Common myeloid progenitor, CD34-positive (primary cell): ENCODE data around the gene SMARCE1.

Experiments used
- CTCF ChIA-PET: fragments of 350-600 bp; sonication (Branson Sonifier 250); formaldehyde crosslinking; loops from one replicate; lab custom pipeline; 2021; ENCODE audit warnings: antibody characterized with exemption; lab: Charles Lee
- POLR2A ChIA-PET: fragments of 350-600 bp; sonication (Branson Sonifier 250); formaldehyde crosslinking; loops from one replicate; lab custom pipeline; 2021; ENCODE audit warnings: antibody characterized with exemption; lab: Charles Lee
- DNase-seq, 3 donors: peaks; one replicate each; pipeline versions ENCODE4 v3.0.0 to v3.0.0-alpha.2; 2013
- H3K27ac ChIP-seq, 2 experiments: 1 replicate in 1 of 2; 2 replicates in 1 of 2; pipeline ENCODE4 v1.7.0; 2013; ENCODE audit warnings: inconsistent platforms in 2 of 2, low read length in 2 of 2, mild to moderate bottlenecking in 2 of 2, low read depth in 1 of 2, moderate library complexity in 1 of 2; ENCODE audit not compliant: severe bottlenecking in 2 of 2, insufficient read depth in 1 of 2, poor library complexity in 1 of 2
- H3K27me3 ChIP-seq, 5 experiments: replicated peaks in 2 of 5; 1 replicate in 3 of 5; 2 replicates in 2 of 5; pipeline versions ENCODE4 v1.6.1 to v1.7.0; 2013; ENCODE audit warnings: low read length in 4 of 5, mild to moderate bottlenecking in 2 of 5, moderate library complexity in 2 of 5, inconsistent platforms in 1 of 5; ENCODE audit not compliant: insufficient read depth in 5 of 5, control insufficient read depth in 4 of 5
- H3K36me3 ChIP-seq, 4 experiments: 1 replicate in 2 of 4; 2 replicates in 2 of 4; pipeline versions ENCODE4 v1.6.1 to v1.7.0; 2013; ENCODE audit warnings: low read length in 3 of 4, control low read depth in 1 of 4, mild to moderate bottlenecking in 1 of 4; ENCODE audit not compliant: control insufficient read depth in 4 of 4, insufficient read depth in 4 of 4
- H3K4me1 ChIP-seq, 4 experiments: 1 replicate in 3 of 4; 2 replicates in 1 of 4; pipeline versions ENCODE4 v1.6.1 to v1.7.1; 2013; ENCODE audit warnings: low read length in 3 of 4, mild to moderate bottlenecking in 3 of 4, control low read depth in 1 of 4, inconsistent platforms in 1 of 4, moderate library complexity in 1 of 4; ENCODE audit not compliant: control insufficient read depth in 4 of 4, insufficient read depth in 4 of 4; ENCODE audit errors: control extremely low read depth in 1 of 4
- H3K4me3 ChIP-seq, 7 experiments: 1 replicate in 4 of 7; 2 replicates in 3 of 7; pipeline versions ENCODE4 v1.5.1 to v1.7.0; 2013; ENCODE audit warnings: mild to moderate bottlenecking in 7 of 7, low read length in 6 of 7, moderate library complexity in 6 of 7, inconsistent platforms in 2 of 7, low read depth in 2 of 7, control low read depth in 1 of 7; ENCODE audit not compliant: insufficient read depth in 4 of 7, control insufficient read depth in 1 of 7; ENCODE audit errors: extremely low read depth in 1 of 7
- H3K9me3 ChIP-seq, 5 experiments: 1 replicate in 4 of 5; 2 replicates in 1 of 5; pipeline versions ENCODE4 v1.6.1 to v1.7.1; 2013; ENCODE audit warnings: low read length in 4 of 5, mild to moderate bottlenecking in 2 of 5, inconsistent platforms in 1 of 5, low read depth in 1 of 5, moderate library complexity in 1 of 5; ENCODE audit not compliant: control insufficient read depth in 4 of 5, insufficient read depth in 2 of 5; ENCODE audit errors: control extremely low read depth in 1 of 5
- WGBS: methylation state at CpG from one replicate; pipeline ENCODE4 v1.1.5; 2013; ENCODE audit not compliant: insufficient coverage; 5-methylcytosine and 5-hydroxymethylcytosine counted together

Gene SMARCE1

DNA sequence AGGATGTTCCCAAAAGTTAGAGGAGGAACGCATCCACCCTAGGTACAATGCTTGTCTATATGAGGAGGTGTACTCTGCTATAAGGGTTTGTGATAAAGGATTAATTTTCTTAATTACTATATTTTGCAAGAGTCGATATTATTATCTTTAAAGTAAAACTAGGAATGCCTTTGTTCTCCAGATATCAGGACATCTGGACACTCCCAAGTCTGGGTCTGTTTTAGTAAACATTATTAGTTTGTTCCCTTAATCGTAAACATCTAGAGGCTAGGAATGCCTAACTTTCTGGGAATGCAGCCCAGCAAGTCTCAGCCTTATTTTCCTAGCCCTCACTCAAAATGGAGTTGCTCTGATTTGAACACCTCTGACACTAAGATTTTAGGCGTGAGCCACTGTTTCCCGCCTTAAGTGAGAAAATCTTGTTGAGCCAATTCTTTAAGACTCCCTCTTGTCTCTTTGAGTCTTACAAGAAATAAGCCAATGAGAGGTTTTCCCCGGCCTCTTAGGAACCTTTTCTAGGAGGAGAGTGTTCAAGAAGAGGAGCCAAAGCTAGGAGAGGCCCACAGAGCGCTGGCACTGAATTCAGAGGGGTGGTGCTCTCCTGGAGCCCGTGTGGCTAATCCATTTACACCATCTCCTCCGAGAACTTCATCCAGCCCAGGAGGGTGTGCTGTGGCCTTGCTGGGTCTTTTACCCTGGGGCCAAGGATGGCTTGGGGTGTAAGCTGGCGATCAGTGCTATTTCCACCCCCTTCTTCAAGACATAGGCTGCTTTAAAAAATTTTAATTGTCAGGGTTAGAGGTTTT is 40.9 kb downstream of the SMARCE1 start:
- Histone ChIP-seq H3K9me3 (no peaks in the 10 kb centered on the region), H3K27ac (no peak overlapping the region), H3K27me3 (no peaks in the 10 kb centered on the region), H3K36me3 (no peaks in the 10 kb centered on the region), H3K4me1 (peaks cover 0 to 3% (median under 1%) of the 10 kb centered on the region in 4 experiments), H3K4me3 (no peak overlapping the region)
- no peak for DNase-seq
- WGBS: 96% methylated on average over 9 of the region's 10 CpGs
- ChIA-PET CTCF (interaction anchor here (2.2 to 3.1 kb wide), 2 partner anchors 8 to 13 kb away, joined by 7 to 19 read pairs; no protein-coding TSS in a partner anchor), POLR2A (no interaction called here)

DNA sequence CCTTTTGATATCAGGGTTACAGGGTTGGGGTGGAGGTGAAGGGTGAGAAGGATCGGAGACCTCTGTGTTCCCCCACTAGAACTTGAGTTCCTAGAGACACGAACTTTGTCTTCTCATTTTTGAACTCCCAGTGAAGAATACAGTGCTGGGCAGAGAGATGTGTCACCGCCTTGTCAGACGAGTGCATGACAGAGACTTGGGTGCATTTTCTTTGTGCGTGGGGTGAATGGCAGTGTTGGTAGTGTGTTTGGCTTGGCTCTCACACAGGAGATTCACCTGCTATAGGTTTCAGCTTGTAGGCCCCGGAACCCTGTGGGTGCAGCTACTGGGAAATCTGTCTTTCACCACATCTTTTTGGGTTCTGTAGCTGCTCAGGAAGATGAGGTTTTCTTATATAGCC is 42.3 kb downstream of the SMARCE1 start:
- CTCF ChIA-PET: interaction anchor here (3.1 kb wide), 1 partner anchor 10 kb away, joined by 19 read pairs; no protein-coding TSS in a partner anchor
- no peaks in the 10 kb centered on the region for H3K9me3 ChIP-seq
- no peaks in the 10 kb centered on the region for H3K27me3 ChIP-seq
- peaks cover 0 to 3% (median 1%) of the 10 kb centered on the region in 4 experiments for H3K4me1 ChIP-seq
- no peaks in the 10 kb centered on the region for H3K36me3 ChIP-seq
- DNase-seq: no peak
- H3K27ac ChIP-seq: no peak overlapping the region
- WGBS: 93% methylated on average over 3 of the region's 6 CpGs
- H3K4me3 ChIP-seq: no peak overlapping the region
- POLR2A ChIA-PET: no interaction called here

DNA sequence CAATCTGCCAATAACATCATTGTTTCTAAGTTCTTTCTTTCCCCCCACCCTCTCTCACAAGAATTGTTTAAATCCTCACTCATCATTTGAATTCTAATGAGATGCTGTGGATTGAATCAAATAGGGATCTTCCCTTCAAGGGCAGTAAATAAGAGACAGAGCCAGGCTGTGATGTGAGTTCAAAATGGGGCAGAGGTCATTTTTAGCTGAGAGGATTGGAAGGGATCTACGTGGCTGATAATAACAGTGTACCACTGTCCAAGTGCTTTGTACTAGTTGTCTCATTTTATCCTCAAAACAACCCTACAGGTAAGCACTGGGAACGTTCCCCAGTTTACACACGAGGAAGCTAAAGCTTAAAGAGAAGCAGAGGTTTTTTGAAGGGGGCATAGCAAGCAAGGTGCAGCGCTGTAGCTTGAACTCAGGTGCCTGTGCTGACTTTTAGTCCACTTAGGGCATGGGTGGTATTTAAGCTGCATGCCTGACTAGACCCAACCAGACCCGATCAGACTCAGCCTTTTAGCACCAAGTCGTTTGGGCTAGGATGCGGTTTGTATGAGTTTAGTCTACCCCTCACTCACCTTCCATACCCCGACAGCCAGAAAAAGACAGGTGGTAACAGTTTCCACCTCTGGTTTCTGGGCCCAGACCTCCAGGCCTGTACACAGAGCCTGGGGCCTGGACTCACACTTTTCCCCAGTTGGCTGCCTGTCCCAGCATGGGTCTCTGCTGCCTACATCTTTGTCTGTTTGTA is 43.1 kb downstream of the SMARCE1 start:
- no peak for DNase-seq
- CTCF ChIA-PET: interaction anchor here (0.6 to 3.1 kb wide), 5 partner anchors 11 to 327 kb away, joined by 3 to 19 read pairs (median 3); no protein-coding TSS in a partner anchor
- no peaks in the 10 kb centered on the region for H3K36me3 ChIP-seq
- 95% methylated on average over 6 of the region's 8 CpGs for WGBS
- POLR2A ChIA-PET: no interaction called here
- no peak overlapping the region for H3K4me3 ChIP-seq
- H3K4me1 ChIP-seq: peaks cover 0 to 6% (median 2%) of the 10 kb centered on the region in 4 experiments
- H3K27me3 ChIP-seq: no peaks in the 10 kb centered on the region
- no peak overlapping the region for H3K27ac ChIP-seq
- no peaks in the 10 kb centered on the region for H3K9me3 ChIP-seq

DNA sequence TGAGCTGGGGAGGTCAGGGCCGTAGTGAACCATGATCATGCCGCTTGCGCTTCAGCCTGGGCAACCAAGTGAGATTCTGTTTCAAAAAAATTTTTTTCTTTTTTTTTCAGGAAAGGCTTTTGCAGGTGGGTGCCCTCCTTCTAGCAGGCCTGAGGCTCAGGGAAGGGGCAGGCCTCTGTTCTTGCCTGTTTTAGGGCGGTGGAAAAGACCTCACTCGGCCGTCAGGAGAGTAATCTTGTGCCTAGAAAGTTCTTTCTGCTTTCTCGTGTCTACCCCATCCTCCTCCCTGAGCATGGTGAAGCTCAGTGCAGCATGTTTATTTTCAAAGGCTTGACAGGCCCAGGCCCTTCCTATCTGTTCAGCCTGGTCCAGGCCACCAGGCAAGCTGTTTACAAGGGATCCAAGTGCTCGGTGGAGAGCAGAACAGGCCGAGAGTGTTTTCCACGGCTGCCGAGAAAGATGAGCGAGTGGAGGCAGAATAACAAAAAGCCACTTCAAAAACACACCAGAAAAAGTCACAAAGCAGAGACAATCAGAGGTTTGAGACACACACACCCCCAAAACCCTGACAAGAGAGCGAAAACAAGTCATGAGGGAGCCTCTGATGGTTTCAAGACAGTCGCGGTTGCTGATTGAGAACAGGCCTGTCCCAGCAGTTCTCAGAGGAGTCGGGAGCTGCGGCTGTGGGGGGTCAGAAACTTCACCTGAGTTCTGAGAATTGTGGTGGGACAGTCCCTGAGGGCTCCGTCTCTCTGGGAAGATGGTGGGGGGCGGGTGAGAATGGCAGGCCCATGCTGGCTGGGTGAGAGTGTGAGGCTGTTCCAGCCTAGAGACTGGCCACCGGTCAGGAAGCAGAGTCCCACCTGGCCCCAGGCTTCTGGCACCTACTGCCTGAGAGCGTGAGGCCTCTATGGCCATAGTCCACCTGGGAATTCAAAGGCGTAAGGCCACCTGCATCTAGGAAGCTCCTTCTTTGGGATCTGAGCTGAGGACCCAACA is 44.9 kb downstream of the SMARCE1 start:
- CTCF ChIA-PET: interaction anchor here (1.2 kb wide), 1 partner anchor 107 kb away, joined by 3 read pairs; no protein-coding TSS in a partner anchor
- DNase-seq: no peak
- POLR2A ChIA-PET: interaction anchor here (0.6 kb wide), 1 partner anchor 274 kb away, joined by 4 read pairs; no protein-coding TSS in a partner anchor
- H3K9me3 ChIP-seq: no peaks in the 10 kb centered on the region
- H3K4me1 ChIP-seq: peaks cover 0 to 21% (median 11%) of the 10 kb centered on the region in 4 experiments
- WGBS: 98% methylated on average over 15 of the region's 22 CpGs
- H3K27ac ChIP-seq: no peak overlapping the region
- H3K36me3 ChIP-seq: no peaks in the 10 kb centered on the region
- no peaks in the 10 kb centered on the region for H3K27me3 ChIP-seq
- no peak overlapping the region for H3K4me3 ChIP-seq

DNA sequence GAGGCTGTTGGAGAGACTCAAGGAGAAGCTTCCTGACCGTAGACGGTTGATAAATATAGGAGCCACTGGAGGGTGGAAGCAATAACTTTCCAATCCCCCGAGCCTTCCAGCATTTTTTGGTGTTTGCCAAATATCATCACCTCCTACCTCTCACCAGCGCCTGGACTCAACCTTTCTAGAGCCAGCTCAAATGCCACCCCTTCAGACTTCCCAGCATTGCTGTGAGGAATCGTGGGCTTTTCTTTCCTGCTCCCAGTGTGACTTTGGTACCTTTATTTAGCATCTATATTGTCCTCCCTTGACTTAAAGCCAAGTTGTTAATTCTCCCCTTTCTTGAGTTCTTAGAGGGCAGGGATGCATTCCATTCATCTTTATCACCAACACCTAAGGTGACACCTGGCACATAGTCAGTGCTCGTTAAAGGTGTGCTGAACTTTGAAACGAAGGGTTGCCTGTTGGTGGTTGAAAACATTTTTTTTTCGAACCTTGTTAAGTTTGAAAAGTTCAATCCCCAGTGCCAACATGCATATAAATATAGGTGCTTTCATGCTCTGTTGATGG is 47.1 kb downstream of the SMARCE1 start:
- H3K4me1 ChIP-seq: peaks cover 0 to 33% (median 15%) of the 10 kb centered on the region in 4 experiments
- WGBS: 89% methylated on average over 3 of the region's 8 CpGs
- no peak overlapping the region for H3K27ac ChIP-seq
- DNase-seq: no peak
- no peaks in the 10 kb centered on the region for H3K9me3 ChIP-seq
- no peaks in the 10 kb centered on the region for H3K36me3 ChIP-seq
- H3K4me3 ChIP-seq: no peak overlapping the region
- H3K27me3 ChIP-seq: no peaks in the 10 kb centered on the region
- ChIA-PET POLR2A (no interaction called here), CTCF (interaction anchor here (1.4 kb wide), 1 partner anchor 10 kb away, joined by 3 read pairs; no protein-coding TSS in a partner anchor)

DNA sequence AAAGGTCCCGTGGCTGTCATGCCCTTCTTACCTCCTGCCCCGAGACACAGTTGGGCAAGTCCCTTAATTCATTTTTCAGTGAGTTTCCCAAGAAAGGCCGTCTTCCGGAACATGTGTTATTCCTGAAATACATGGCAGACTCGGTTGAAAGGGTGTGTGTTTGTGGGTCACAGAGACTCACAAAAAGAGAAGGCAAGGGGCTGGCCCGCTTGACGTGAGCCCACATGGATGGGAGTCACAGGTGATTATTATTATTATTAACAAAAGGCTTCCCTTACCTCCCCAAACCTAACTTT is 48.2 kb downstream of the SMARCE1 start:
- no peaks in the 10 kb centered on the region for H3K36me3 ChIP-seq
- CTCF ChIA-PET: interaction anchor here (0.6 to 1.4 kb wide), 2 partner anchors 9 to 12 kb away, joined by 3 read pairs; no protein-coding TSS in a partner anchor
- 70% methylated on average over 3 of the region's 7 CpGs for WGBS
- no peak overlapping the region for H3K27ac ChIP-seq
- no peaks in the 10 kb centered on the region for H3K27me3 ChIP-seq
- POLR2A ChIA-PET: no interaction called here
- no peak for DNase-seq
- peaks cover 0 to 33% (median 15%) of the 10 kb centered on the region in 4 experiments for H3K4me1 ChIP-seq
- no peaks in the 10 kb centered on the region for H3K9me3 ChIP-seq
- H3K4me3 ChIP-seq: no peak overlapping the region
